NCI-H524 (cell line): ENCODE measurements around the gene CXCR1.
A peak's percentile ranks its signal among the peaks of the same experiment; 100 is the strongest.
"Not testable (repeated sequence)": the region's sequence is repeated elsewhere in the genome, so short reads cannot be mapped to it uniquely, and the experiment has no call there.

Source experiments
- DNase-seq, 2 experiments: peaks; one replicate each; lab custom pipeline; 2025; lab: John Stamatoyannopoulos, UW

CXCR1 gene

GRCh38 chr2:218166791-218167190 lies at the start of gene CXCR1:
Gene CXCR1, minus strand, starts transcription at chr2:218166962. Its CDS starts 1,751 bp downstream, at chr2:218165211.
- DNase-seq: no peak

GRCh38 chr2:218216336-218216673 lies 49.5 kb upstream of the CXCR1 start:
- peak in 1 of 2 experiments; percentile 33 for DNase-seq

GRCh38 chr2:218214116-218214515 lies 47.4 kb upstream of the CXCR1 start:
- DNase-seq: no peak

- DNase-seq: no peak
Observed at GRCh38 chr2:218209078-218209477, 42.3 kb upstream of the CXCR1 start.

- no peak for DNase-seq
Observed at GRCh38 chr2:218202266-218202665, 35.5 kb upstream of the CXCR1 start.

GRCh38 chr2:218196974-218197373 lies 30.2 kb upstream of the CXCR1 start:
- no peak for DNase-seq

GRCh38 chr2:218194880-218195279 lies 28.1 kb upstream of the CXCR1 start:
- no peak for DNase-seq

GRCh38 chr2:218193701-218194100 lies 26.9 kb upstream of the CXCR1 start:
- DNase-seq: peak in 1 of 2 experiments; percentile 35

- no peak for DNase-seq
Observed at GRCh38 chr2:218192902-218193430, 26.2 kb upstream of the CXCR1 start.

- DNase-seq: no peak
Observed at GRCh38 chr2:218188528-218188927, 21.8 kb upstream of the CXCR1 start.

- DNase-seq: no peak
Observed at GRCh38 chr2:218187296-218188015, 20.7 kb upstream of the CXCR1 start.

- DNase-seq: no peak
Observed at GRCh38 chr2:218186876-218187275, 20.1 kb upstream of the CXCR1 start.

- DNase-seq: peak; percentile 45 to 52
Observed at GRCh38 chr2:218186355-218186766, 19.6 kb upstream of the CXCR1 start.

- no peak for DNase-seq
Observed at GRCh38 chr2:218184331-218184730, 17.6 kb upstream of the CXCR1 start.

- DNase-seq: no peak
Observed at GRCh38 chr2:218180467-218181114, 13.8 kb upstream of the CXCR1 start.

- DNase-seq: no peak
Observed at GRCh38 chr2:218179782-218180181, 13.0 kb upstream of the CXCR1 start.

GRCh38 chr2:218172845-218173244 lies 6.1 kb upstream of the CXCR1 start:
- no peak for DNase-seq

- DNase-seq: not testable (repeated sequence)
Observed at GRCh38 chr2:218171744-218172143, 5.0 kb upstream of the CXCR1 start.

- DNase-seq: no peak
Observed at GRCh38 chr2:218169757-218170546, 3.2 kb upstream of the CXCR1 start.

GRCh38 chr2:218168635-218169462 lies 2.1 kb upstream of the CXCR1 start:
- DNase-seq: peak; percentile 25 to 57

- DNase-seq: no peak
Observed at GRCh38 chr2:218168016-218168415, 1.3 kb upstream of the CXCR1 start.

- DNase-seq: no peak
Observed at GRCh38 chr2:218162814-218163213, 3.9 kb downstream of the CXCR1 start.
